H9 (cell line): ENCODE results near the gene FAM193A. TPM values are rescaled to one million over a fixed set of nuclear protein-coding genes. Genes with fewer than 3 reads are reported as not detected.
A peak's percentile ranks its signal among the peaks of the same experiment; 100 is the strongest.

Source experiments
- DNase-seq: peaks from one replicate; pipeline ENCODE4 v3.0.0-alpha.2; 2017
- H2AFZ ChIP-seq: one replicate; pipeline ENCODE4 v1.6.1; 2013; ENCODE audit warnings: mild to moderate bottlenecking, low read length, control low read depth, moderate library complexity
- H2AK5ac ChIP-seq: 2 replicates; pipeline ENCODE4 v1.6.1; 2013; ENCODE audit warnings: low read length, control low read depth, mixed read lengths; ENCODE audit not compliant: insufficient read length
- H2BK120ac ChIP-seq: one replicate; pipeline ENCODE4 v1.6.1; 2013; ENCODE audit warnings: low read depth, mild to moderate bottlenecking, low read length, control low read depth, inconsistent platforms; ENCODE audit not compliant: poor library complexity, severe bottlenecking
- H2BK12ac ChIP-seq: 2 replicates; pipeline ENCODE4 v1.6.1; 2013; ENCODE audit warnings: low read length, control low read depth, mixed read lengths, low read depth; ENCODE audit not compliant: insufficient read length
- H2BK15ac ChIP-seq: 2 replicates; pipeline ENCODE4 v1.6.1; 2013; ENCODE audit warnings: low read depth, low read length, control low read depth
- H2BK20ac ChIP-seq: one replicate; pipeline ENCODE4 v1.6.1; 2013; ENCODE audit warnings: low read depth, mild to moderate bottlenecking, low read length, control low read depth, inconsistent platforms; ENCODE audit not compliant: poor library complexity, severe bottlenecking
- H2BK5ac ChIP-seq: 2 replicates; pipeline ENCODE4 v1.6.1; 2013; ENCODE audit warnings: low read length, control low read depth, mixed read lengths; ENCODE audit not compliant: insufficient read length
- H3K14ac ChIP-seq: 2 replicates; pipeline ENCODE4 v1.6.1; 2013; ENCODE audit warnings: low read length, control low read depth; ENCODE audit not compliant: insufficient read depth
- H3K18ac ChIP-seq: 2 replicates; pipeline ENCODE4 v1.6.1; 2013; ENCODE audit warnings: low read depth, mild to moderate bottlenecking, mixed read lengths, low read length, control low read depth; ENCODE audit not compliant: insufficient read length
- H3K23ac ChIP-seq: 2 replicates; pipeline ENCODE4 v1.6.1; 2013; ENCODE audit warnings: low read length, control low read depth, mixed read lengths, low read depth; ENCODE audit not compliant: insufficient read length
- H3K23me2 ChIP-seq: 2 replicates; pipeline ENCODE4 v1.6.1; 2013; ENCODE audit warnings: low read depth, mild to moderate bottlenecking, mixed read lengths, low read length, control low read depth; ENCODE audit not compliant: insufficient read length, poor library complexity, severe bottlenecking
- H3K27ac ChIP-seq: 2 replicates; pipeline ENCODE4 v1.5.1; 2013; ENCODE audit warnings: low read length, control low read depth, mixed read lengths, low read depth; ENCODE audit not compliant: insufficient read length
- H3K27me3 ChIP-seq: 2 replicates; pipeline ENCODE4 v1.6.1; 2013; ENCODE audit warnings: low read length, control low read depth, inconsistent platforms; ENCODE audit not compliant: insufficient read depth
- H3K4ac ChIP-seq: 2 replicates; pipeline ENCODE4 v1.6.1; 2013; ENCODE audit warnings: low read depth, mild to moderate bottlenecking, control low read depth, inconsistent platforms, low read length, moderate library complexity
- H3K4me1 ChIP-seq: 2 replicates; pipeline ENCODE4 v1.6.1; 2013; ENCODE audit warnings: low read length, control low read depth, inconsistent platforms; ENCODE audit not compliant: insufficient read depth
- H3K4me2 ChIP-seq: 2 replicates; pipeline ENCODE4 v1.6.1; 2013; ENCODE audit warnings: low read length, control low read depth, mixed read lengths; ENCODE audit not compliant: insufficient read length, insufficient read depth
- H3K56ac ChIP-seq: 2 replicates; pipeline ENCODE4 v1.6.1; 2013; ENCODE audit warnings: low read depth, mild to moderate bottlenecking, mixed read lengths, low read length, control low read depth; ENCODE audit not compliant: insufficient read length
- H3K79me1 ChIP-seq: 2 replicates; pipeline ENCODE4 v1.6.1; 2013; ENCODE audit warnings: low read depth, mild to moderate bottlenecking, moderate library complexity, low read length, control low read depth, inconsistent platforms; ENCODE audit not compliant: insufficient read depth, poor library complexity, severe bottlenecking
- H3K79me2 ChIP-seq: 2 replicates; pipeline ENCODE4 v1.6.1; 2013; ENCODE audit warnings: low read length, control low read depth, inconsistent platforms; ENCODE audit not compliant: insufficient read depth
- H3K9ac ChIP-seq: 2 replicates; pipeline ENCODE4 v1.6.1; 2013; ENCODE audit warnings: low read length, control low read depth, mixed read lengths; ENCODE audit not compliant: insufficient read length; ENCODE audit errors: extremely low read depth
- H3K9me3 ChIP-seq: one replicate; pipeline ENCODE4 v1.6.1; 2013; ENCODE audit warnings: low read depth, low read length, inconsistent platforms; ENCODE audit not compliant: control insufficient read depth
- H3T11ph ChIP-seq: one replicate; pipeline ENCODE4 v1.6.1; 2013; ENCODE audit warnings: mild to moderate bottlenecking, low read length, control low read depth, inconsistent platforms
- H4K20me1 ChIP-seq: one replicate; pipeline ENCODE4 v1.6.1; 2013; ENCODE audit not compliant: control insufficient read depth, insufficient read length, insufficient read depth
- H4K5ac ChIP-seq: 2 replicates; pipeline ENCODE4 v1.6.1; 2013; ENCODE audit warnings: low read depth, mild to moderate bottlenecking, mixed read lengths, low read length, control low read depth; ENCODE audit not compliant: insufficient read length
- H4K8ac ChIP-seq: replicated peaks from 2 replicates; pipeline ENCODE4 v1.6.1; 2013; ENCODE audit warnings: low read length, control low read depth, mixed read lengths, low read depth; ENCODE audit not compliant: insufficient read length
- H4K91ac ChIP-seq: 2 replicates; pipeline ENCODE4 v1.6.1; 2013; ENCODE audit warnings: low read depth, mild to moderate bottlenecking, moderate library complexity, mixed read lengths, low read length, control low read depth; ENCODE audit not compliant: insufficient read length
- H3K27ac Mint-ChIP-seq, 3 experiments: 2 replicates in 2 of 3; 3 replicates in 1 of 3; pipeline ENCODE4 v1.8.0; 2020 to 2021; ENCODE audit warnings: mixed read lengths in 3 of 3, mild to moderate bottlenecking in 1 of 3, moderate library complexity in 1 of 3
- H3K27me3 Mint-ChIP-seq: 2 replicates; pipeline ENCODE4 v1.8.0; 2021; ENCODE audit warnings: low read depth, mild to moderate bottlenecking, moderate library complexity, mixed read lengths
- H3K36me3 Mint-ChIP-seq, 3 experiments: 2 replicates in 2 of 3; 3 replicates in 1 of 3; pipeline ENCODE4 v1.8.0; 2020 to 2021; ENCODE audit warnings: low read depth in 3 of 3, mixed read lengths in 3 of 3; ENCODE audit not compliant: insufficient read depth in 1 of 3
- H3K4me1 Mint-ChIP-seq, 2 experiments: 2 replicates each; pipeline ENCODE4 v1.8.0; 2020; ENCODE audit warnings: mixed read lengths in 2 of 2
- H3K4me3 Mint-ChIP-seq, 2 experiments: 2 replicates in 1 of 2; 3 replicates in 1 of 2; pipeline ENCODE4 v1.8.0; 2020 to 2021; ENCODE audit warnings: mild to moderate bottlenecking in 2 of 2, mixed read lengths in 2 of 2, moderate library complexity in 1 of 2
- H3K9me3 Mint-ChIP-seq, 2 experiments: 2 replicates in 1 of 2; 3 replicates in 1 of 2; pipeline ENCODE4 v1.8.0; 2020; ENCODE audit warnings: mild to moderate bottlenecking in 2 of 2, mixed read lengths in 2 of 2, moderate library complexity in 1 of 2
- WGBS: extraction: QIAGEN DNeasy Blood & Tissue Kit; methylation state at CpG from one replicate; pipeline ENCODE4 v1.1.7; 2013; ENCODE audit warnings: missing lambda C conversion rate, low lambda C conversion rate, mixed read lengths; ENCODE audit not compliant: insufficient read length; ENCODE audit errors: extremely low coverage; 5-methylcytosine and 5-hydroxymethylcytosine counted together
- total RNA-seq: library from RNA; stranded (reverse); gene quantifications from 2 replicates; pipeline ENCODE4 v1.2.1, GENCODE V29; 2021
- TF ChIP-seq, protein P1 (sequence below): fragments of 200-600 bp; sonication (generic); conservative IDR thresholded peaks from 3 replicates; pipeline ENCODE4 v1.8.0; 2021; ENCODE audit warnings: antibody characterized with exemption, mild to moderate bottlenecking

The FAM193A gene
- total RNA-seq, 1 experiment from 2014 or later, result 36.9 TPM

DNA sequence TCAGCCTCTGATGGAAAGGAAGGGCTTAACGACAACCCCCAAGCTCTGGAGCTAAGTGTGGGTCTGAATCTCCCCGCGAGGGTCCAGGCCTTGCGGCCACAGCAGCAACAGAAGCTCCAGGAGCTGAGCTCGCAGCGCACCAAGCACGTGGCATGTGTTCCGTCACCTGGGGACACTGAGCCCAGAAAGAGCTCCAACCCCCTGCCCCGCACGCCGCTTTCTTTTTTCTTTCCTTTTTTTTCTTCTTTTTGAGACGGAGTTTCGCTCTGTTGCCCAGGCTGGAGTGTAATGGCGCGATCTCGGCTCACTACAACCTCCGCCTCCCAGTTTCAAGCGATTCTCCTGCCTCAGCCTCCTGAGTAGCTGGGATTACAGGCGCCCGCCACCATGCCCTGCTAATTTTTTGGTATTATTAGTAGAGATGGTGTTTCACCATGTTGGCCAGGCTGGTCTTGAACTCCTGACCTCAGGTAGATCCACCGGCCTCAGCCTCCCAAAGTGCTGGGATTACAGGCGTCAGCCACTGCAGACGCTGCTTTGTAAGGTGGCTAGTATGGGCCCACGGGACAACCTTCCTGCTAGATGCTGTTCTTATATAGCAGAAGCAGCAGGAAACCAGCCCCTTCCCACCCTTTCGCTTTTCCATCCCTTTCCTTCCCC lies 220.4 kb downstream of the FAM193A start:
- no CpG with 5 or more reads among the region's 25 CpGs for WGBS
- Histone ChIP-seq H3K4ac (no peak overlapping the region), H4K20me1 (no peaks in the 10 kb centered on the region), H3K4me1 (no peaks in the 10 kb centered on the region), H2BK120ac (no peak overlapping the region), H3K23ac (no peak overlapping the region), H2AK5ac (no peak overlapping the region), H3K18ac (no peak overlapping the region), H2BK5ac (no peak overlapping the region), H3K27me3 (no peaks in the 10 kb centered on the region), H3K4me2 (no peak overlapping the region), H3K14ac (no peak overlapping the region), H2BK12ac (no peak overlapping the region), H3K23me2 (peaks cover 4% of the 10 kb centered on the region), H4K8ac (no peak overlapping the region), H3K56ac (no peak overlapping the region), H3K9ac (no peak overlapping the region), H4K5ac (no peak overlapping the region), H3K27ac (no peak overlapping the region), H3K79me1 (no peaks in the 10 kb centered on the region), H2AFZ (no peak overlapping the region), H3K79me2 (peaks cover 2% of the 10 kb centered on the region; the same call in 1 of the 2 replicates), H2BK15ac (no peak overlapping the region), H3T11ph (no peak overlapping the region), H2BK20ac (no peak overlapping the region), H3K9me3 (no peaks in the 10 kb centered on the region), H4K91ac (no peak overlapping the region)
- Mint-ChIP-seq H3K27me3 (no peaks in the 10 kb centered on the region), H3K4me3 (peak overlapping the region; percentile 52 to 75), H3K36me3 (peaks cover 0 to 4% (median 0%) of the 10 kb centered on the region in 3 experiments; a peak in 1 of 7 replicates), H3K27ac (peak overlapping the region in 1 of 3 experiments; percentile 55; a peak in 1 of 7 replicates), H3K4me1 (peaks cover 19 to 33% of the 10 kb centered on the region in 2 experiments), H3K9me3 (no peaks in the 10 kb centered on the region)
- TF ChIP-seq, protein P1, sequence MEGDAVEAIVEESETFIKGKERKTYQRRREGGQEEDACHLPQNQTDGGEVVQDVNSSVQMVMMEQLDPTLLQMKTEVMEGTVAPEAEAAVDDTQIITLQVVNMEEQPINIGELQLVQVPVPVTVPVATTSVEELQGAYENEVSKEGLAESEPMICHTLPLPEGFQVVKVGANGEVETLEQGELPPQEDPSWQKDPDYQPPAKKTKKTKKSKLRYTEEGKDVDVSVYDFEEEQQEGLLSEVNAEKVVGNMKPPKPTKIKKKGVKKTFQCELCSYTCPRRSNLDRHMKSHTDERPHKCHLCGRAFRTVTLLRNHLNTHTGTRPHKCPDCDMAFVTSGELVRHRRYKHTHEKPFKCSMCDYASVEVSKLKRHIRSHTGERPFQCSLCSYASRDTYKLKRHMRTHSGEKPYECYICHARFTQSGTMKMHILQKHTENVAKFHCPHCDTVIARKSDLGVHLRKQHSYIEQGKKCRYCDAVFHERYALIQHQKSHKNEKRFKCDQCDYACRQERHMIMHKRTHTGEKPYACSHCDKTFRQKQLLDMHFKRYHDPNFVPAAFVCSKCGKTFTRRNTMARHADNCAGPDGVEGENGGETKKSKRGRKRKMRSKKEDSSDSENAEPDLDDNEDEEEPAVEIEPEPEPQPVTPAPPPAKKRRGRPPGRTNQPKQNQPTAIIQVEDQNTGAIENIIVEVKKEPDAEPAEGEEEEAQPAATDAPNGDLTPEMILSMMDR, result no peak
- no peak for DNase-seq
